Fibroblast of lung (primary cell): Measurements from ENCODE around the gene NEK1. TPM values are rescaled to one million over a fixed set of nuclear protein-coding genes. Genes with fewer than 3 reads are reported as not detected.

Experiments
- DNase-seq, 2 donors: peaks; one replicate each; pipeline versions ENCODE4 v3.0.0 to v3.0.0-alpha.2; 2010; ENCODE audit warnings: low read depth in 2 of 2
- H2AFZ ChIP-seq: 2 replicates; pipeline ENCODE4 v1.5.1; 2012; ENCODE audit warnings: low read length, control low read depth, inconsistent platforms
- H3K27ac ChIP-seq: 2 replicates; pipeline ENCODE4 v1.5.1; 2011; ENCODE audit warnings: low read length, control low read depth; ENCODE audit not compliant: insufficient read depth
- H3K27me3 ChIP-seq: 2 replicates; pipeline ENCODE4 v1.5.1; 2011; ENCODE audit warnings: mild to moderate bottlenecking, low read length; ENCODE audit not compliant: control insufficient read depth, insufficient read depth
- H3K36me3 ChIP-seq: 2 replicates; pipeline ENCODE4 v1.5.1; 2011; ENCODE audit warnings: low read length; ENCODE audit not compliant: control insufficient read depth, insufficient read depth
- H3K4me1 ChIP-seq: 2 replicates; pipeline ENCODE4 v1.5.1; 2011; ENCODE audit warnings: low read length; ENCODE audit not compliant: control insufficient read depth, insufficient read depth; ENCODE audit errors: extremely low read depth
- H3K4me2 ChIP-seq: 2 replicates; pipeline ENCODE4 v1.5.1; 2011; ENCODE audit warnings: low read length, control low read depth; ENCODE audit not compliant: insufficient read depth; ENCODE audit errors: extremely low read depth
- H3K4me3 ChIP-seq, 4 experiments: fragments of 200-600 bp in 1 of 4; sonication (generic) in 1 of 4; replicated peaks in 1 of 4; 2 replicates each; pipeline ENCODE4 v1.5.1; 2011 to 2016; ENCODE audit warnings: low read length in 4 of 4, low read depth in 3 of 4, mild to moderate bottlenecking in 3 of 4, control low read depth in 2 of 4, inconsistent platforms in 1 of 4, mixed read lengths in 1 of 4; ENCODE audit not compliant: insufficient read depth in 1 of 4; ENCODE audit errors: control extremely low read depth in 1 of 4
- H3K79me2 ChIP-seq: 2 replicates; pipeline ENCODE4 v1.5.1; 2012; ENCODE audit warnings: mild to moderate bottlenecking, low read length, inconsistent platforms; ENCODE audit not compliant: control insufficient read depth, insufficient read depth
- H3K9ac ChIP-seq: 2 replicates; pipeline ENCODE4 v1.5.1; 2011; ENCODE audit warnings: mild to moderate bottlenecking, low read length, control low read depth; ENCODE audit not compliant: insufficient read depth
- H3K9me3 ChIP-seq: 2 replicates; pipeline ENCODE4 v1.5.1; 2012; ENCODE audit warnings: low read depth, low read length; ENCODE audit not compliant: control insufficient read depth, insufficient read depth
- H4K20me1 ChIP-seq: 2 replicates; pipeline ENCODE4 v1.5.1; 2011; ENCODE audit warnings: low read length; ENCODE audit not compliant: control insufficient read depth, insufficient read depth; ENCODE audit errors: extremely low read depth
- CTCF ChIP-seq, 2 donors: IDR thresholded peaks in 1 of 2; conservative IDR thresholded peaks in 1 of 2; 1 replicate in 1 of 2; 2 replicates in 1 of 2; pipeline ENCODE4 v1.5.1; 2011 to 2012; ENCODE audit warnings: low read length in 2 of 2, control low read depth in 1 of 2, inconsistent platforms in 1 of 2, low read depth in 1 of 2, mild to moderate bottlenecking in 1 of 2
- EZH2 ChIP-seq: IDR thresholded peaks from 2 replicates; pipeline ENCODE4 v1.5.1; 2012; ENCODE audit warnings: low read length, control low read depth, mild to moderate bottlenecking; ENCODE audit errors: missing control alignments
- polyA plus RNA-seq, 2 donors: library from polyadenylated mRNA; depleted of rRNA in 1 of 2; stranded (reverse) in 1 of 2; unstranded in 1 of 2; fragments of >200 nt; gene quantifications; 2 replicates each; pipeline ENCODE4 v1.2.1, GENCODE V29; 2011 to 2012; ENCODE audit warnings: missing spikeins in 1 of 2
- total RNA-seq: library from RNA; depleted of rRNA; stranded (reverse); fragments of >200 nt; gene quantifications from 2 replicates; pipeline ENCODE4 v1.2.1, GENCODE V29; 2014

Gene NEK1
- total and polyA plus RNA-seq, 2 donors (not counting 1 experiment from before 2014, with no cell fraction given): 8.6 to 17.0 TPM

GRCh38 chr4:169359961-169360360, 252.4 kb downstream of the NEK1 start:
- Histone ChIP-seq H3K9me3 (no peaks in the 10 kb centered on the region), H3K27ac (no peak overlapping the region), H3K27me3 (no peaks in the 10 kb centered on the region), H4K20me1 (no peaks in the 10 kb centered on the region), H3K79me2 (no peaks in the 10 kb centered on the region), H3K4me3 (no peak overlapping the region), H3K9ac (no peak overlapping the region), H2AFZ (no peak overlapping the region), H3K4me2 (no peak overlapping the region), H3K4me1 (no peaks in the 10 kb centered on the region), H3K36me3 (no peaks in the 10 kb centered on the region)
- no peak for TF ChIP-seq EZH2
- no peak for TF ChIP-seq CTCF (conservative IDR thresholded peaks at IDR 0.05 in 1 of 2, IDR thresholded peaks at IDR 0.05 in 1 of 2; ENCODE audit: low read depth in 1 of 2, low read length in 2 of 2)
- DNase-seq: no peak

DNA sequence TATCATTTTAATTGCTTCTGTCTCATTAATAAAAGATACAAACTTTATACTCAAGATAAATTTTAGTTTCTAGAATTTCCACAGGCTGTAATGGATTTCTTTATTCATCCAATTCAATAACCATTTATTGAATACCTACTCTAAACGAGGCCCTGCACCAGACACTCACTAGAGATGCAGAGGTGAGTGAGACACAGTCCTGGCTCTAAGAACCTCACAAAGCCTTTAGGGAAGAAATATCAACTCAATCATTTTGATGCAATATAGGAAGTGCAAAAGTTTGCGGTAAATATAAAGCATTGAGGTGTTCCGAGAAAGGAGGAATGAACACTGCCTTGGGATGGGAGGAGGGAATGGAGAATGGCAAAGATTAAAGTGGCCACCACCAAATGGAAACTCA, 260.0 kb downstream of the NEK1 start:
- no peak overlapping the region for H3K9ac ChIP-seq
- H3K79me2 ChIP-seq: no peaks in the 10 kb centered on the region
- no peaks in the 10 kb centered on the region for H4K20me1 ChIP-seq
- H2AFZ ChIP-seq: no peak overlapping the region
- no peaks in the 10 kb centered on the region for H3K4me1 ChIP-seq
- no peak for TF ChIP-seq CTCF (conservative IDR thresholded peaks at IDR 0.05 in 1 of 2, IDR thresholded peaks at IDR 0.05 in 1 of 2; ENCODE audit: low read depth in 1 of 2, low read length in 2 of 2)
- no peak for TF ChIP-seq EZH2
- DNase-seq: no peak
- no peak overlapping the region for H3K4me3 ChIP-seq
- no peaks in the 10 kb centered on the region for H3K9me3 ChIP-seq
- no peak overlapping the region for H3K27ac ChIP-seq
- H3K36me3 ChIP-seq: no peaks in the 10 kb centered on the region
- no peaks in the 10 kb centered on the region for H3K27me3 ChIP-seq
- H3K4me2 ChIP-seq: no peak overlapping the region

- Histone ChIP-seq H3K4me1 (no peaks in the 10 kb centered on the region), H3K4me3 (no peak overlapping the region), H3K9ac (no peak overlapping the region), H3K79me2 (no peaks in the 10 kb centered on the region), H3K27me3 (no peaks in the 10 kb centered on the region), H3K4me2 (no peak overlapping the region), H3K9me3 (no peaks in the 10 kb centered on the region), H3K36me3 (no peaks in the 10 kb centered on the region), H3K27ac (no peak overlapping the region), H2AFZ (no peak overlapping the region), H4K20me1 (no peaks in the 10 kb centered on the region)
- peak; percentile 90 to 95 for DNase-seq
- TF ChIP-seq CTCF (conservative IDR thresholded peaks at IDR 0.05 in 1 of 2, IDR thresholded peaks at IDR 0.05 in 1 of 2; ENCODE audit: low read depth in 1 of 2, low read length in 2 of 2) (no peak), EZH2 (no peak)
Observed at GRCh38 chr4:169351872-169352271, 260.5 kb downstream of the NEK1 start.
